Gastrocnemius medialis (tissue), 4 donors: ENCODE measurements around the gene AHRR. TPM values are rescaled to one million over a fixed set of nuclear protein-coding genes. Genes with fewer than 3 reads are reported as not detected.

Experiments used
- ATAC-seq, 2 donors: fragments of 150-250 bp; one replicate each; pipeline ENCODE4 v1.9.1; 2016
- DNase-seq, 2 donors: peaks; one replicate each; pipeline ENCODE4 v3.0.0-alpha.2; 2019
- H3K27ac ChIP-seq, 4 donors: fragments of 200-600 bp; sonication (generic); 1 replicate in 1 of 4; 2 replicates in 3 of 4; pipeline ENCODE4 v1.5.1; 2016 to 2018; ENCODE audit warnings: mild to moderate bottlenecking in 2 of 4, moderate library complexity in 1 of 4
- H3K27me3 ChIP-seq, 3 donors: fragments of 200-600 bp; sonication (generic) in 2 of 3; 1 replicate in 1 of 3; 2 replicates in 2 of 3; pipeline versions ENCODE4 v1.5.1 to v1.6.0; 2016 to 2019; ENCODE audit warnings: mild to moderate bottlenecking in 1 of 3, moderate library complexity in 1 of 3
- H3K36me3 ChIP-seq, 2 donors: fragments of 200-600 bp; sonication (generic) in 1 of 2; one replicate each; pipeline ENCODE4 v1.5.1; 2017 to 2018
- H3K4me1 ChIP-seq, 2 donors: fragments of 200-600 bp; sonication (generic) in 1 of 2; one replicate each; pipeline ENCODE4 v1.5.1; 2016 to 2017; ENCODE audit warnings: mild to moderate bottlenecking in 2 of 2
- H3K4me3 ChIP-seq, 4 donors: fragments of 200-600 bp; sonication (generic) in 3 of 4; 1 replicate in 1 of 4; 2 replicates in 3 of 4; pipeline ENCODE4 v1.5.1; 2016 to 2019; ENCODE audit warnings: mild to moderate bottlenecking in 2 of 4
- H3K9me3 ChIP-seq, 3 donors: fragments of 200-600 bp; sonication (generic) in 2 of 3; 1 replicate in 1 of 3; 2 replicates in 2 of 3; pipeline ENCODE4 v1.5.1; 2016 to 2019
- POLR2A ChIP-seq, 2 donors: fragments of 450-650 bp; IDR thresholded peaks; one replicate each; pipeline ENCODE4 v1.6.1; 2017; ENCODE audit warnings: antibody characterized with exemption in 2 of 2, mild to moderate bottlenecking in 2 of 2, moderate library complexity in 2 of 2
- in situ Hi-C, 4 donors: fragments of 200-750 bp; cut with MboI; loops; one replicate each; pipeline versions ENCODE4 v1.15.0 to v1.8.0; 2017; ENCODE audit warnings: low sequenced_read_pairs in 4 of 4
- intact Hi-C: fragments of 100-400 bp; cut with DNase I; formaldehyde crosslinking; loops from one replicate; pipeline ENCODE4 v1.15.1; 2023; ENCODE audit warnings: low total_unique reads
- total RNA-seq, 4 donors: library from RNA; depleted of rRNA; stranded (reverse); fragments of >200 nt; gene quantifications; one replicate each; pipeline versions ENCODE4 v1.1.0 to v1.2.3, GENCODE V29; 2016
- TF ChIP-seq, protein P1 (sequence below), 5 experiments: fragments of 450-650 bp in 3 of 5; fragments of 200-600 bp in 2 of 5; sonication (generic) in 2 of 5; IDR thresholded peaks in 4 of 5; conservative IDR thresholded peaks in 1 of 5; 1 replicate in 4 of 5; 2 replicates in 1 of 5; pipeline ENCODE4 v1.5.1; 2016 to 2019; ENCODE audit warnings: antibody characterized with exemption in 5 of 5, mild to moderate bottlenecking in 3 of 5, moderate library complexity in 3 of 5

The AHRR gene
- total RNA-seq, 4 donors from 2014 or later: 0.05 to 1.3 (median 0.18) TPM; not detected in 1

DNA sequence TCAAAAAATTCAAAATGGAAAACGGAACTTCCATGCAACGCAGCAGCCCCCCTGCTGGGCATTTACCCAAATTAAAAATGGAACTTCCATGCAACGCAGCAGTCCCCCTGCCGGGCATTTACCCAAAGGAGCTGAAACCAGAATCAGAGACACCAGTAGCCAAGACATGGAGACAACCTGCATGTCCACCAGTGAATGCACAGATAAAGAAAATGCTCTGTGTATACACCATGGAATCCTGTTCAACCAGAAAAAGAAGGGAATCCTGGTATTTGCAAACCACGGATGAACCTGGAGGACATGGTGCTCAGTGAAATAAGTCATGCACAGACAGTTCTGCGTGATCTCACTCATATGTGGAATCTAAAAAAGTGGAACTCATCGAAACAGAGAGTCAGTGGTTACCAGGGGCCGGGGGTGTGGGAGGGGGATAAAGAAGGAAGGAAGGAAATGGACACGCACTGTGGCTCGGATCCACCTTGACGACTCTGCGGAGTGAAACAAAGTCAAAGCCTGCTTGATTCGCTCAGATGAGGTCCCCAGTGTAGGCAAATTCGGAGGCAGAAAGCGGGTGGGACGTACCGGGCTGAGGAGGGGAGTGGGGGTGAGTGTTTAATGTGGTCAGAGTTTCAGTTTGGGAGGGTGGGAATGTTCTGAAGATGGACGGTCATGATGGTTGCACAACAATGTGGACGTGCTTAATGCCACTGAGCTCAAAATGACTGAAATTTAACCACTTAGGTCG lies 81.3 kb downstream of the AHRR start:
- ATAC-seq: no peak
- no peak overlapping the region for H3K4me3 ChIP-seq
- DNase-seq: no peak
- peaks cover 17 to 43% (median 26%) of the 10 kb centered on the region in 3 donors for H3K27me3 ChIP-seq
- TF ChIP-seq, protein P1, sequence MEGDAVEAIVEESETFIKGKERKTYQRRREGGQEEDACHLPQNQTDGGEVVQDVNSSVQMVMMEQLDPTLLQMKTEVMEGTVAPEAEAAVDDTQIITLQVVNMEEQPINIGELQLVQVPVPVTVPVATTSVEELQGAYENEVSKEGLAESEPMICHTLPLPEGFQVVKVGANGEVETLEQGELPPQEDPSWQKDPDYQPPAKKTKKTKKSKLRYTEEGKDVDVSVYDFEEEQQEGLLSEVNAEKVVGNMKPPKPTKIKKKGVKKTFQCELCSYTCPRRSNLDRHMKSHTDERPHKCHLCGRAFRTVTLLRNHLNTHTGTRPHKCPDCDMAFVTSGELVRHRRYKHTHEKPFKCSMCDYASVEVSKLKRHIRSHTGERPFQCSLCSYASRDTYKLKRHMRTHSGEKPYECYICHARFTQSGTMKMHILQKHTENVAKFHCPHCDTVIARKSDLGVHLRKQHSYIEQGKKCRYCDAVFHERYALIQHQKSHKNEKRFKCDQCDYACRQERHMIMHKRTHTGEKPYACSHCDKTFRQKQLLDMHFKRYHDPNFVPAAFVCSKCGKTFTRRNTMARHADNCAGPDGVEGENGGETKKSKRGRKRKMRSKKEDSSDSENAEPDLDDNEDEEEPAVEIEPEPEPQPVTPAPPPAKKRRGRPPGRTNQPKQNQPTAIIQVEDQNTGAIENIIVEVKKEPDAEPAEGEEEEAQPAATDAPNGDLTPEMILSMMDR (IDR thresholded peaks at IDR 0.05 in 4 of 5, conservative IDR thresholded peaks at IDR 0.05 in 1 of 5): no peak
- no peak for TF ChIP-seq POLR2A (IDR thresholded peaks at IDR 0.05)
- H3K4me1 ChIP-seq: peaks cover 3 to 7% of the 10 kb centered on the region in 2 donors
- in situ Hi-C loops: no loop called here
- no peak overlapping the region for H3K27ac ChIP-seq
- intact Hi-C loops: no loop called here
- H3K9me3 ChIP-seq: no peaks in the 10 kb centered on the region
- H3K36me3 ChIP-seq: no peaks in the 10 kb centered on the region

DNA sequence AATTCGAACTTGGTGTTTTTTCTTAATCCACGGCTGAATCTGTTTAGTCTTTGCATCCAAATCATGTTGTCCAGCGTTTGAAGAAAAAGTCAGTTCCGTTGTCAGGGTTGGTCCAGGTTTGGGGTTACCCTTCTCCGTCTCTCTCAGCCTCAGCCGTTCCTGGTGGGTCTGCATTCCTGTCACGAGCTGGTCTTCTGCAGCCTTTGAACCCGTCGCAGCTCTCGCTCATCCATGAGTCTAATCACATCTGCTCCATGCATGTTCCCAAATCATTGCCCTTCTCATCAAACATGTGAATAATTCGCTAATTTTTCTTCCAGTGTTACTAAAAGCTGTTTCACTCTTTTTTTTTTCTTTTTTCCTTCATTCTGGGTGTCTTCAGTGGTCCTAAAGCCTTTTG lies 82.5 kb downstream of the AHRR start:
- Histone ChIP-seq H3K36me3 (no peaks in the 10 kb centered on the region), H3K27ac (no peak overlapping the region), H3K4me3 (no peak overlapping the region), H3K9me3 (no peaks in the 10 kb centered on the region), H3K27me3 (peaks cover 17 to 43% (median 20%) of the 10 kb centered on the region in 3 donors), H3K4me1 (peaks cover 3 to 7% of the 10 kb centered on the region in 2 donors)
- in situ Hi-C loops (no loop called here), intact Hi-C loops (no loop called here)
- DNase-seq (no peak), ATAC-seq (no peak)
- TF ChIP-seq, protein P1 (IDR thresholded peaks at IDR 0.05 in 4 of 5, conservative IDR thresholded peaks at IDR 0.05 in 1 of 5): no peak
- no peak for TF ChIP-seq POLR2A (IDR thresholded peaks at IDR 0.05)

DNA sequence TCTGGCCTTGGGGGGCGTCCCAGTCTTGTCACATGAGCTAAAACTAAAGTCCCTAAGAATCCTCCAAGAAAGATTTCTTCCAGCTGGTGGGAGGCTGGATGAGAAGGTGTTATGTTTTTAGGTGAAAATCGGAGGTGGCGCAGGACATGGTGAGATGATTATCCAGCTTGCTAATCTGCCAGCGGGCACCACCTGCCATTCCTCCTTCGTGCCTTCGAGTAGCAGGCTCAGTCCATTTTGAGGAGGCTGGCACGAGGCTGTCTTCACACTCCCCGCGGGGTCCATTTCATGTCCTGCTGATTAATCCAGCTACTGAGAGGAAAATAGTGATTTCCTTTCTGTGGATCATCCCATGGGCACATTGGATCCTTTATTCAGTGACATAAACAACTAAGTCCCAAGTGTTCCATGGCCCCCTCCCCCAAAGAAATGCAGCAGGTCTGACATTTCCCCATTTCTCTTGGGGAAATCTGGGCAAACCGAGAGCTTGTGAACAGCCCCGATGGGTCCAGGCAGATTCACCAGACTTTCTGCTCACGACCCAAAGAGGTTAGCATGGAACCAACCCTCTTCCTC lies 83.2 kb downstream of the AHRR start:
- Histone ChIP-seq H3K9me3 (no peaks in the 10 kb centered on the region), H3K36me3 (no peaks in the 10 kb centered on the region), H3K4me1 (peaks cover 3 to 7% of the 10 kb centered on the region in 2 donors), H3K27ac (no peak overlapping the region), H3K4me3 (no peak overlapping the region), H3K27me3 (peaks cover 12 to 35% (median 19%) of the 10 kb centered on the region in 3 donors)
- no peak for DNase-seq
- TF ChIP-seq POLR2A (IDR thresholded peaks at IDR 0.05): no peak
- TF ChIP-seq, protein P1 (IDR thresholded peaks at IDR 0.05 in 4 of 5, conservative IDR thresholded peaks at IDR 0.05 in 1 of 5): no peak
- intact Hi-C loops (no loop called here), in situ Hi-C loops (no loop called here)
- no peak for ATAC-seq

DNA sequence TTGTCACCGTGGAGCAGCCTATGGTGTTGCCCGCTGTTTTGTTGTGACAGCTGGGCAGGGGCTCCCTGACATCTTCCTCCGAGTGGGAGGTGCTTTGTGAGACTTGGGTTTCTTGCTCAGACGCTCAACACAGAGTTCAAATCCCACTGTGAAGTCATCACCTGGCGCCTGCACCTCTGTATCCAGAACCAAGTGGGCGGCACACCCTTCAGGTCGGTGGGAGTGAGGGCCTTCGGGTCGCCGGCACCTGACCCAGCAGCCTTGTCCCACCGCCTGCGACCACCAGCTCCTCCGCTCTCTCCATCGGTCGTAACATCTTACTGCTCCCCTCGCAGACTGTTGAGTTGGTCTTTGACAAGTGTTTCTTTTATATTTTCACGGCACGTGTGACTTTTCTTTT lies 83.9 kb downstream of the AHRR start:
- DNase-seq (no peak), ATAC-seq (no peak)
- TF ChIP-seq POLR2A (IDR thresholded peaks at IDR 0.05): no peak
- TF ChIP-seq, protein P1 (IDR thresholded peaks at IDR 0.05 in 4 of 5, conservative IDR thresholded peaks at IDR 0.05 in 1 of 5): no peak
- H3K4me1 ChIP-seq: peaks cover 0 to under 1% of the 10 kb centered on the region in 2 donors
- intact Hi-C loops: no loop called here
- H3K27ac ChIP-seq: no peak overlapping the region
- in situ Hi-C loops: no loop called here
- no peaks in the 10 kb centered on the region for H3K9me3 ChIP-seq
- H3K4me3 ChIP-seq: no peak overlapping the region
- peaks cover 12 to 29% (median 12%) of the 10 kb centered on the region in 3 donors for H3K27me3 ChIP-seq
- H3K36me3 ChIP-seq: no peaks in the 10 kb centered on the region
